Measurements from ENCODE around the gene MCF2L.

The MCF2L gene

GRCh38 chr13:112961457-112962369 lies 7.3 kb upstream of the MCF2L start:
- FAIRE-seq (no peak), DNase-seq (ENCODE audit: insufficient read length, low spot score) (no peak)

DNA sequence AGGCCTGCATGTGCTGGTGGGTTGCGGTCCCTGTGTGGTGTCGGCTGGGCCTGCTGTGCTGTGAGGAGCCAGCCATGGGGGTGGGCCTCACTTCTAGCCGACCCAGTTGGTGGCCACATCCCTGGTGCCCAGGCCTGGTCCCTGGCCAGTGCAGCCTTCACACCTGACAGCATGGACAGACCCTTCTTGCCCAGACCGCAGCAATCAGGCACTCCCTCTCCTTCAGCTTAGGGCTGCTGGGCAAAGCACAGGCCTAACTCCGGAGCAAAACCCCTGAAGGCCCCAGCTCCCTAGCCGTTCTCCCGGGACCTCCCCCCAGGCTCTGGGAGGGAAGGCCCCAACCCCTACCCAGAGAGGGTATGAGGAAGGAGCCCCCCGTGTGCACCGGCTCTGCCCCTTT lies 6.6 kb upstream of the MCF2L start:
- no peak for FAIRE-seq
- DNase-seq (ENCODE audit: insufficient read length, low spot score): no peak

GRCh38 chr13:112962911-112963625 lies 5.9 kb upstream of the MCF2L start:
- no peak for DNase-seq (ENCODE audit: insufficient read length, low spot score)
- FAIRE-seq: no peak

GRCh38 chr13:112963641-112964040 lies 5.4 kb upstream of the MCF2L start:
- FAIRE-seq (no peak), DNase-seq (ENCODE audit: insufficient read length, low spot score) (no peak)

DNA sequence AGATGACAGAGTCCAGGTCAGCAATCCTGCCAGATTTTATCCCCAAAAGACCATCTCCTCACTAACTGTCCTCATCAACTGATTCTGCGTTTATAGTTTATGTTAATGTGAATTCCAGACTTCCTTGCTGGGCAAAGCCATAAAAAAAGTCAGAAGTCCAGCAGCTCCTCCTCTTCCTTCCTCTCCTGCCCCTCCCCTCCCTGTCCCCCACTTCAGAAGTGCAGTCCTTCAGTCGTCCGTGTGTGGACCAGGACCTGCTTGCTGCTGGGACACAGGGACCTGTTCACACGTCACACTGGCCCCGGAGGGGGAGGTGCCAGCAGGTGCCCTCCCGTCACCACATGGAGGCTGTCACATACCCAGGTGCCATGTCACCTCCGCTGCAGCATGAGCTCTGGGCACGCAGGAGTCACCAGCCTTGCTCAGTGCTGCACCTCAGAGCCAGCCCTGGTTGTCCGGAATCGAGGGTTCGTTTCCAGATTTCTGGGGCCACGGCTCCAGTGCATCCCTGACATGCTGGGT lies 4.0 kb upstream of the MCF2L start:
- DNase-seq (ENCODE audit: insufficient read length, low spot score): no peak
- no peak for FAIRE-seq

DNA sequence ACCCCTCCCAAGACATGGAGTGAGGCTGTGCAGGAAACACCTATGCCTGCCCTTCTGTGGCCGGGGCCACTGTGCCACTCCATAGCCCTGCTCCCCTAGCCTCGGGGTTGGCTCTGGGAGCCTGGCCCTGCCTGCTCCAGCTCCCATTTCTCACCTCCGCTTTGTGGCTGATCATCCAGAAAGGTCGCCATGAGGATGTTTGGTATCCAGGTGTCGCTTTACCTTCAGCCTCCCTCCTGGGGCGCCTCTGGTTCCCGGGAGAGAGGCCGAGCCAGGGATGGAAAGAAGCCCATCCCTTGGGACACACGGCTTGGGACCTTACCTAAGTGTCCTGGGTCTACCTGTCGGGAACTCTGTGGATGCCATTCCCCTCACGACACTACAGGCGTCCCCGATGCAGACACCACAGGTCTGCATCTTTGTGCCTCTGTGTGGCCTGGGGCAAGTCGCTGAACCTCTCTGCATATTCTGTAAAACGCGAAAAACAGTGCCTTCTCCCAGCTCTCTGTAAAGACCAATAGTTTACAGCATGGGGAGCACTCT lies 3.4 kb upstream of the MCF2L start:
- DNase-seq (ENCODE audit: insufficient read length, low spot score) (no peak), FAIRE-seq (no peak)

DNA sequence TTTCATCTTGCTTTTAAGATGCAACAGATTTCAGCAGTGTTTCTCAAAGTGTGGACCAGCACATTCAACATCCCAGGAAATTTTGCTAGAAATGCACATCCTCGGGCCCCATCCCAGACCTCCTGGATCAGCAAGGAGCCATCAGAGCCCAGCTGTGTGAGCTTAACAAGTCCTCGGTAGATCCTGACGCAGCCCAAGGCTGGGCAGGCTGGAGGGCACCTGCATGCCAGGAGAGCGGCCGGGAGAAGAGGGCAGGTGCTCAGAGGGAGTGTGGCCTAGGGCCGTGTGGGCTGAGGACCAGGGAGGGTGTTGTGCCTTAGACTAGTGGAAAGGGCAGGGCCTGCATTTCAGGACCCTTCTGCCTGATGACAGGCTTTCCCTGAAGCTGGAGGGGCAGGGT lies 2.2 kb upstream of the MCF2L start:
- no peak for DNase-seq (ENCODE audit: insufficient read length, low spot score)
- FAIRE-seq: no peak

- FAIRE-seq (no peak), DNase-seq (ENCODE audit: insufficient read length, low spot score) (no peak)
Observed at GRCh38 chr13:112967686-112968379, 1.2 kb upstream of the MCF2L start.

DNA sequence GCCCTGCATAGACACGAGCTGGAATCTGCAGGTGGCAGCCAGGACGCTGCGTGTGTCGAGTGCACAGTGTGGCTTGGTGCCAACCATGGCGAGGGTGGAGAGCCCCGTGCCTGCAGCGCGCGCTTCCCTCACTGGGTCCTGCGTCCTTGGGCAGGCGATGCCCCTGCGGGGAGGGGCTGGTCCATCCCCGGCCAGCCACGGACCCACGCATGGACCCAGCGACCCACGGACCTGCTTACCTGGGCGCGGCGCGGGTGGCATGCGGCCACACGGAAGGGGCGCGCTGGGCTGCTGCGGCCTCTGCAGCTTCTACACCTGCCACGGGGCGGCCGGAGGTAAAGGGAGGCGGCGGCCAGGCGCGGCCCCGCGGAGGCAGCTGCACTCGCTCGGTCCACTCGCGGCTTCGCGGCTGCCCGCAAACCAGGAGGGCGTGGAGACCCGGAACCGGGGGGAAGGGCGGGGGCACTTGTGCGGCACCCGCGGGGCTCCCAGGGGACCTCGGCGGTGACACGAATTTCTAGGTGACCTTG lies 569 bp upstream of the MCF2L start:
- DNase-seq (ENCODE audit: insufficient read length, low spot score): no peak
- no peak for FAIRE-seq

- DNase-seq (ENCODE audit: insufficient read length, low spot score): no peak
- FAIRE-seq: no peak
Observed at GRCh38 chr13:112969692-112970338, 801 bp downstream of the MCF2L start.

GRCh38 chr13:112970552-112971287 lies 1.7 kb downstream of the MCF2L start:
- DNase-seq (ENCODE audit: insufficient read length, low spot score) (no peak), FAIRE-seq (no peak)

DNA sequence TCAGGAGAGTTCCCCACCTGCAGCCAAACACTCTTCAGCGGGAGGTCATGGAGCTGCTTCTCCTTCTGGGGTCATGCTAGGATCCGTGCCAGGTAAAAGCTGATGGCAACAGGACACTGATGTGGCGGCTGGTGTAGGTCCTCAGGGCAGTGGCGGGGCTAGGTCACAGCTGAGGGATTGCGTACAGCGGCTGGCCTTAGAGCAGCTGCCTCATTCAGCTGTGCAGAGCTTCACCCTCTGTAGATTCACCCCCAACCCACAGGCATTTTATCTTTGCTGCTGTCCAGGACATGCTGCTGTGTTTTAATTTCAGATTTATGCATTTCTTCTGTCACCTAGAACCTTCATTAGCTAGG lies 2.3 kb downstream of the MCF2L start:
- FAIRE-seq (no peak), DNase-seq (ENCODE audit: insufficient read length, low spot score) (no peak)

GRCh38 chr13:112972258-112972657 lies 3.2 kb downstream of the MCF2L start:
- FAIRE-seq: no peak
- no peak for DNase-seq (ENCODE audit: insufficient read length, low spot score)

- FAIRE-seq (no peak), DNase-seq (ENCODE audit: insufficient read length, low spot score) (no peak)
Observed at GRCh38 chr13:112972867-112973576, 4.0 kb downstream of the MCF2L start.

- FAIRE-seq: no peak
Observed at GRCh38 chr13:112973577-112973951, 4.5 kb downstream of the MCF2L start.

DNA sequence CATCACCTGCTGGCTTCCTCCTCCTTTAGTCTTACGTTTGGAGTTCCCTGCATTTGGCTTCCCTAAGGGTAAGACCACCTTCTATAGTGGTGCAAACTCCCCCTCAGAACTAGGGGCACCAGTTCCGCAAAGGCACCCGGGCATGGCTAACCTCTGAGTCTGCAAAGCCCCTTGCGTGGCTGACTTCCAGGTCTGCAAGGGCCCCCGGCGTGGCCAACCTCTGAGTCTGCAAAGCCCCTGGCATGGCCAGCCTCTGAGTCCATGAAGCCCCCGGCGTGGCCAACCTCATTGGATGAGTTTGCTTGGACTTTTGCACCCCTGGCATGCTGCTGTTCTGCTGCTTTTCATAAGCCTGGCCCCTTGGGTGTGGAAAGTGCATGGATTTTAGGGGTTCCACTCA lies 5.1 kb downstream of the MCF2L start:
- FAIRE-seq: no peak
- no peak for DNase-seq (ENCODE audit: insufficient read length, low spot score)

More at GRCh38 chr13:112973577-112973951, 4.5 kb downstream of the MCF2L start:
- DNase-seq (ENCODE audit: insufficient read length, low spot score): no peak

DNA sequence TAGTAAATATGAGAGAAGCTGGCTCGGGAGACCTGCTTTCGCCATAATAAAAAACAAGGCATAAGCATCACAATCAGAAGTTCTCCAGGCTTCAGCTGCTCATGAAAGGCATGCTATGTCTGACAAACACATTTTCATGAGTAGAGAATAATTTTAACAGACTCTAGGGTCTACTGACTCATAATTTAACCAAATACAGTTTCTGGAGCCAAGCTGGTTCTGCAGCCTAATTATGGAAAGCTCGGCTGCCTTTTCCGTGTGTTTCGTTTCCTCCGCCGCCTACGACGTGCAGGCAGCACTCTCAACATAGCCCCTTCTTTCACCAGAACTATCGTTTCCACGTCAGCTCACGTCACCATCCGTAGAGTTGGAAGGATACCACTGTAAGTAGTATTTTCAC lies 5.7 kb downstream of the MCF2L start:
- FAIRE-seq (no peak), DNase-seq (ENCODE audit: insufficient read length, low spot score) (no peak)

- no peak for FAIRE-seq
- no peak for DNase-seq (ENCODE audit: insufficient read length, low spot score)
Observed at GRCh38 chr13:112975401-112975939, 6.5 kb downstream of the MCF2L start.

DNA sequence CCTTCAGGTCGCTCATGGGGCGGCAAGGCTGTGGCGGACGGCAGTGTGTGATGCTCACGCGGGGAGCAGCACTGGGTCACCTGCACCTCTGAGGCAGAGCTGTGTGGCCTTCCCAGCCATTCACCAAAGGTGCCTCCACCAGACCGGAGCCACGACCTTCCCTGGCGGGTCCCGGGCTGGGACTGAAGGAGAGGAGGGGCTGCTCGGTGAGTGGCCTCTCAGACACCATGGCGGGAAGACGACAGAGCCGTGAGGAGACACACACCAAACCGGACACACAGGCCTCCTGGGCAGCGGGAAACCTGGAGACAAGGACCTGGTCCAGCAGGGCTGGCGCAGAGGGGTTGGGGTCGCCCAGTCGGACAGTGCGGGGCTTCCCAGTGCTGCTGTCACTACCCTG lies 7.5 kb downstream of the MCF2L start:
- no peak for FAIRE-seq
- no peak for DNase-seq (ENCODE audit: insufficient read length, low spot score)

Measured in GM19239 (cell line).